Measurements from ENCODE around the gene TUBGCP3. TPM values are rescaled to one million over a fixed set of nuclear protein-coding genes. Genes with fewer than 3 reads are reported as not detected.

Gene TUBGCP3
- total and polyA plus RNA-seq, 2 experiments from 2014 or later = 12.8 to 40.2 TPM

DNA sequence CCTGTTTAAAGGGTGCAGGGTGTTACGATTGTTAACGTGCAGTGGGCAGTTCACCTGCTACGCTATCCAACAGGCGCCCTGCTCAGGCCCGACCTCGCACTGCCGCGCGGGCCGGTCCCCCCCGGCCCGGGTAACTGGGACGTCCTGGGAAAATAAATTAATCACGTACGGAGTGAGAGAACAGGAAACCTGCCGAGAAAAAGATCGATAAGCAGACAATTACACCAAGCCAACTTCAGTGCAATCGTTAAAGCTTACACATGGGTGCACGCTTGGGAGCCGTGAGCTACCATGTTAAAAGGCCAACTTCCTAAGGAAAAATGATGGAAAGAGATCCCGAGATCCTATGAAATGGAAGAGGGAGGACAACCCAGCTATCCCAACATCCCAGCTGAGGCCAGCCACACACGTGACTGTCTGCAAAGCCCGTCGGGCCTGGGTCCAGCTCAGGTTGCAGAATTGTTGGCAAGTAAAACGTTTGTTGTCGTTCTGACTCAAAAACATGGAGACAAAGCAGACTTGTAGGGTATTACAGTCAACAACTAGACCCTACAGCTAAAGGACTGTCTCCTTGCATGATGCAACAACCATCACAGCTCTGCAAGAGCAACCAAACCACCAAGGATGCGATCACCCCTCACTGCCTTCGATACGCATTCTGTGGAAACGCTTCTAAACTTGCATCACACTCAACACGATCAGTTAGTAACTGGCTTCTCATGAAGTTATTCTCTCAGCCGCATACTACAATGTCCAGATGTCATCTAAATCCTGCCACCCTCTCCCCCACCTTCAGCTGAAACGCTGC, 741 bp upstream of the TUBGCP3 start:
- H3K9me3 Mint-ChIP-seq = no peaks in the 10 kb centered on the region
- no peak for DNase-seq (ENCODE audit: low spot score)

More for the DNA sequence above, 741 bp upstream of the TUBGCP3 start:
- Histone ChIP-seq H2AFZ (peak overlapping the region; percentile 98), H3K27ac (ENCODE audit: low read depth) (peak overlapping the region; percentile 95), H3F3A (replicated peaks; ENCODE audit: low read depth) (no peaks in the 10 kb centered on the region), H3K27me3 (ENCODE audit: insufficient read depth) (no peaks in the 10 kb centered on the region), H3K4me3 (peak overlapping the region; percentile 74), H4K20me1 (replicated peaks; ENCODE audit: insufficient read depth) (no peaks in the 10 kb centered on the region; the same call in 1 of the 2 replicates), H3K4me2 (peak overlapping the region; percentile 85), H3K9me2 (ENCODE audit: insufficient read depth) (no peaks in the 10 kb centered on the region), H3K36me3 (ENCODE audit: insufficient read depth) (no peaks in the 10 kb centered on the region; the same call in 1 of the 2 replicates), H3K79me2 (replicated peaks; ENCODE audit: insufficient read depth) (peaks cover 37% of the 10 kb centered on the region), H3K4me1 (ENCODE audit: insufficient read depth) (peaks cover 9% of the 10 kb centered on the region; the same call in 1 of the 2 replicates)
- Mint-ChIP-seq H3K27ac (peak overlapping the region; percentile 74; the same call in 1 of the 2 replicates), H3K4me3 (peak overlapping the region; percentile 97), H3K4me1 (peaks cover 25% of the 10 kb centered on the region), H3K36me3 (ENCODE audit: low read depth) (peaks cover 6% of the 10 kb centered on the region; the same call in 2 of the 3 replicates), H3K27me3 (ENCODE audit: insufficient read depth, low read depth, poor library complexity) (peaks cover 2% of the 10 kb centered on the region)
- TF ChIP-seq, protein P1, sequence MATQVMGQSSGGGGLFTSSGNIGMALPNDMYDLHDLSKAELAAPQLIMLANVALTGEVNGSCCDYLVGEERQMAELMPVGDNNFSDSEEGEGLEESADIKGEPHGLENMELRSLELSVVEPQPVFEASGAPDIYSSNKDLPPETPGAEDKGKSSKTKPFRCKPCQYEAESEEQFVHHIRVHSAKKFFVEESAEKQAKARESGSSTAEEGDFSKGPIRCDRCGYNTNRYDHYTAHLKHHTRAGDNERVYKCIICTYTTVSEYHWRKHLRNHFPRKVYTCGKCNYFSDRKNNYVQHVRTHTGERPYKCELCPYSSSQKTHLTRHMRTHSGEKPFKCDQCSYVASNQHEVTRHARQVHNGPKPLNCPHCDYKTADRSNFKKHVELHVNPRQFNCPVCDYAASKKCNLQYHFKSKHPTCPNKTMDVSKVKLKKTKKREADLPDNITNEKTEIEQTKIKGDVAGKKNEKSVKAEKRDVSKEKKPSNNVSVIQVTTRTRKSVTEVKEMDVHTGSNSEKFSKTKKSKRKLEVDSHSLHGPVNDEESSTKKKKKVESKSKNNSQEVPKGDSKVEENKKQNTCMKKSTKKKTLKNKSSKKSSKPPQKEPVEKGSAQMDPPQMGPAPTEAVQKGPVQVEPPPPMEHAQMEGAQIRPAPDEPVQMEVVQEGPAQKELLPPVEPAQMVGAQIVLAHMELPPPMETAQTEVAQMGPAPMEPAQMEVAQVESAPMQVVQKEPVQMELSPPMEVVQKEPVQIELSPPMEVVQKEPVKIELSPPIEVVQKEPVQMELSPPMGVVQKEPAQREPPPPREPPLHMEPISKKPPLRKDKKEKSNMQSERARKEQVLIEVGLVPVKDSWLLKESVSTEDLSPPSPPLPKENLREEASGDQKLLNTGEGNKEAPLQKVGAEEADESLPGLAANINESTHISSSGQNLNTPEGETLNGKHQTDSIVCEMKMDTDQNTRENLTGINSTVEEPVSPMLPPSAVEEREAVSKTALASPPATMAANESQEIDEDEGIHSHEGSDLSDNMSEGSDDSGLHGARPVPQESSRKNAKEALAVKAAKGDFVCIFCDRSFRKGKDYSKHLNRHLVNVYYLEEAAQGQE (IDR thresholded peaks at IDR 0.05; ENCODE audit: unreplicated experiment) = no peak
- TF ChIP-seq CTCF (conservative IDR thresholded peaks at IDR 0.05; ENCODE audit: low read depth in 2 of 2) = no peak
- no peak for TF ChIP-seq EZH2 (IDR thresholded peaks at IDR 0.05; ENCODE audit: low read depth, unreplicated experiment)
- TF ChIP-seq JUNB (IDR thresholded peaks at IDR 0.05; ENCODE audit: unreplicated experiment) = no peak
- TF ChIP-seq POLR2AphosphoS5 (IDR thresholded peaks at IDR 0.05; ENCODE audit: low read depth) = no peak
- TF ChIP-seq CREB1 (CRISPR knock-in tag; IDR thresholded peaks at IDR 0.05; ENCODE audit: low read depth) = no peak
- no peak for TF ChIP-seq STAT1 (IDR thresholded peaks at IDR 0.05; ENCODE audit: unreplicated experiment)
- no peak for TF ChIP-seq EZH2phosphoT487 (IDR thresholded peaks at IDR 0.05; ENCODE audit: unreplicated experiment)
- no peak for TF ChIP-seq ZNF114 (CRISPR knock-in tag; IDR thresholded peaks at IDR 0.05)
- no peak for TF ChIP-seq ZNF331 (CRISPR knock-in tag; IDR thresholded peaks at IDR 0.05; ENCODE audit: low read depth)
- TF ChIP-seq, protein P2, sequence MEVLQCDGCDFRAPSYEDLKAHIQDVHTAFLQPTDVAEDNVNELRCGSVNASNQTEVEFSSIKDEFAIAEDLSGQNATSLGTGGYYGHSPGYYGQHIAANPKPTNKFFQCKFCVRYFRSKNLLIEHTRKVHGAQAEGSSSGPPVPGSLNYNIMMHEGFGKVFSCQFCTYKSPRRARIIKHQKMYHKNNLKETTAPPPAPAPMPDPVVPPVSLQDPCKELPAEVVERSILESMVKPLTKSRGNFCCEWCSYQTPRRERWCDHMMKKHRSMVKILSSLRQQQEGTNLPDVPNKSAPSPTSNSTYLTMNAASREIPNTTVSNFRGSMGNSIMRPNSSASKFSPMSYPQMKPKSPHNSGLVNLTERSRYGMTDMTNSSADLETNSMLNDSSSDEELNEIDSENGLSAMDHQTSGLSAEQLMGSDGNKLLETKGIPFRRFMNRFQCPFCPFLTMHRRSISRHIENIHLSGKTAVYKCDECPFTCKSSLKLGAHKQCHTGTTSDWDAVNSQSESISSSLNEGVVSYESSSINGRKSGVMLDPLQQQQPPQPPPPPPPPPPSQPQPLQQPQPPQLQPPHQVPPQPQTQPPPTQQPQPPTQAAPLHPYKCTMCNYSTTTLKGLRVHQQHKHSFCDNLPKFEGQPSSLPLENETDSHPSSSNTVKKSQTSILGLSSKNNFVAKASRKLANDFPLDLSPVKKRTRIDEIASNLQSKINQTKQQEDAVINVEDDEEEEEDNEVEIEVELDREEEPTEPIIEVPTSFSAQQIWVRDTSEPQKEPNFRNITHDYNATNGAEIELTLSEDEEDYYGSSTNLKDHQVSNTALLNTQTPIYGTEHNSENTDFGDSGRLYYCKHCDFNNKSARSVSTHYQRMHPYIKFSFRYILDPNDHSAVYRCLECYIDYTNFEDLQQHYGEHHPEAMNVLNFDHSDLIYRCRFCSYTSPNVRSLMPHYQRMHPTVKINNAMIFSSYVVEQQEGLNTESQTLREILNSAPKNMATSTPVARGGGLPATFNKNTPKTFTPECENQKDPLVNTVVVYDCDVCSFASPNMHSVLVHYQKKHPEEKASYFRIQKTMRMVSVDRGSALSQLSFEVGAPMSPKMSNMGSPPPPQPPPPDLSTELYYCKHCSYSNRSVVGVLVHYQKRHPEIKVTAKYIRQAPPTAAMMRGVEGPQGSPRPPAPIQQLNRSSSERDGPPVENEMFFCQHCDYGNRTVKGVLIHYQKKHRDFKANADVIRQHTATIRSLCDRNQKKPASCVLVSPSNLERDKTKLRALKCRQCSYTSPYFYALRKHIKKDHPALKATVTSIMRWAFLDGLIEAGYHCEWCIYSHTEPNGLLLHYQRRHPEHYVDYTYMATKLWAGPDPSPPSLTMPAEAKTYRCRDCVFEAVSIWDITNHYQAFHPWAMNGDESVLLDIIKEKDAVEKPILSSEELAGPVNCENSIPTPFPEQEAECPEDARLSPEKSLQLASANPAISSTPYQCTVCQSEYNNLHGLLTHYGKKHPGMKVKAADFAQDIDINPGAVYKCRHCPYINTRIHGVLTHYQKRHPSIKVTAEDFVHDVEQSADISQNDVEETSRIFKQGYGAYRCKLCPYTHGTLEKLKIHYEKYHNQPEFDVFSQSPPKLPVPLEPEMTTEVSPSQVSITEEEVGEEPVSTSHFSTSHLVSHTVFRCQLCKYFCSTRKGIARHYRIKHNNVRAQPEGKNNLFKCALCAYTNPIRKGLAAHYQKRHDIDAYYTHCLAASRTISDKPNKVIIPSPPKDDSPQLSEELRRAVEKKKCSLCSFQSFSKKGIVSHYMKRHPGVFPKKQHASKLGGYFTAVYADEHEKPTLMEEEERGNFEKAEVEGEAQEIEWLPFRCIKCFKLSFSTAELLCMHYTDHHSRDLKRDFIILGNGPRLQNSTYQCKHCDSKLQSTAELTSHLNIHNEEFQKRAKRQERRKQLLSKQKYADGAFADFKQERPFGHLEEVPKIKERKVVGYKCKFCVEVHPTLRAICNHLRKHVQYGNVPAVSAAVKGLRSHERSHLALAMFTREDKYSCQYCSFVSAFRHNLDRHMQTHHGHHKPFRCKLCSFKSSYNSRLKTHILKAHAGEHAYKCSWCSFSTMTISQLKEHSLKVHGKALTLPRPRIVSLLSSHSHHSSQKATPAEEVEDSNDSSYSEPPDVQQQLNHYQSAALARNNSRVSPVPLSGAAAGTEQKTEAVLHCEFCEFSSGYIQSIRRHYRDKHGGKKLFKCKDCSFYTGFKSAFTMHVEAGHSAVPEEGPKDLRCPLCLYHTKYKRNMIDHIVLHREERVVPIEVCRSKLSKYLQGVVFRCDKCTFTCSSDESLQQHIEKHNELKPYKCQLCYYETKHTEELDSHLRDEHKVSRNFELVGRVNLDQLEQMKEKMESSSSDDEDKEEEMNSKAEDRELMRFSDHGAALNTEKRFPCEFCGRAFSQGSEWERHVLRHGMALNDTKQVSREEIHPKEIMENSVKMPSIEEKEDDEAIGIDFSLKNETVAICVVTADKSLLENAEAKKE (CRISPR knock-in tag; IDR thresholded peaks at IDR 0.05) = no peak
- TF ChIP-seq NANOG (IDR thresholded peaks at IDR 0.05; ENCODE audit: borderline replicate concordance) = no peak
- TF ChIP-seq, protein P3, sequence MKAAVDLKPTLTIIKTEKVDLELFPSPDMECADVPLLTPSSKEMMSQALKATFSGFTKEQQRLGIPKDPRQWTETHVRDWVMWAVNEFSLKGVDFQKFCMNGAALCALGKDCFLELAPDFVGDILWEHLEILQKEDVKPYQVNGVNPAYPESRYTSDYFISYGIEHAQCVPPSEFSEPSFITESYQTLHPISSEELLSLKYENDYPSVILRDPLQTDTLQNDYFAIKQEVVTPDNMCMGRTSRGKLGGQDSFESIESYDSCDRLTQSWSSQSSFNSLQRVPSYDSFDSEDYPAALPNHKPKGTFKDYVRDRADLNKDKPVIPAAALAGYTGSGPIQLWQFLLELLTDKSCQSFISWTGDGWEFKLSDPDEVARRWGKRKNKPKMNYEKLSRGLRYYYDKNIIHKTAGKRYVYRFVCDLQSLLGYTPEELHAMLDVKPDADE (IDR thresholded peaks at IDR 0.05) = no peak
- peak; percentile 19 for ATAC-seq
